Neural progenitor cell (in vitro differentiated cells): ENCODE measurements around the gene RETSAT.

Experiments
- EZH2 ChIP-seq: fragments of 200-600 bp; sonication (generic); IDR thresholded peaks from 2 replicates; pipeline ENCODE4 v1.6.1; 2017; ENCODE audit warnings: antibody characterized with exemption, mild to moderate bottlenecking, moderate library complexity
- EZH2phosphoT487 ChIP-seq: fragments of 200-600 bp; sonication (generic); IDR thresholded peaks from 2 replicates; pipeline ENCODE4 v1.6.1; 2017; ENCODE audit warnings: antibody characterized with exemption
- TF ChIP-seq, protein P1 (sequence below): fragments of 200-600 bp; sonication (generic); IDR thresholded peaks from 2 replicates; pipeline ENCODE4 v1.5.1; 2017; ENCODE audit warnings: antibody characterized with exemption, mild to moderate bottlenecking

DNA sequence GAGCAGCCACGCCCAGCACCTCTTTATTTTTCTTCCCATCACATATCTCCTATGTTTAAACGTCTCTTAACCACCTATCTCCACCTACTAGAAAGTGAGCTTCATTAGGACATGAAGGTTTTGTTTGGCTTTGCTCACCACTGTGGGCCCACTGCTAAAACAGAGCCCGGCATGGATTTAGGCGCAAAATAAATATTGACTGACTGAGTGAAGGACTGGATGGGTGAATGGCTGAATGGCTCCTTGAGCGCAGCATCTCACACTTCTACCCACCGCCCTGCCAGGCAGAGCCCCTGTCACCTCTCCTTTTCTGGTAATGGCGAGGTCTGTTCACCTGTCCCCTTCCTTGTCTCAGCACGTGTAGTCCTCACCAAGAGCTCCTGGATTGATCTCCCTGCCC lies 45.7 kb upstream of the RETSAT start:
- TF ChIP-seq, protein P1, sequence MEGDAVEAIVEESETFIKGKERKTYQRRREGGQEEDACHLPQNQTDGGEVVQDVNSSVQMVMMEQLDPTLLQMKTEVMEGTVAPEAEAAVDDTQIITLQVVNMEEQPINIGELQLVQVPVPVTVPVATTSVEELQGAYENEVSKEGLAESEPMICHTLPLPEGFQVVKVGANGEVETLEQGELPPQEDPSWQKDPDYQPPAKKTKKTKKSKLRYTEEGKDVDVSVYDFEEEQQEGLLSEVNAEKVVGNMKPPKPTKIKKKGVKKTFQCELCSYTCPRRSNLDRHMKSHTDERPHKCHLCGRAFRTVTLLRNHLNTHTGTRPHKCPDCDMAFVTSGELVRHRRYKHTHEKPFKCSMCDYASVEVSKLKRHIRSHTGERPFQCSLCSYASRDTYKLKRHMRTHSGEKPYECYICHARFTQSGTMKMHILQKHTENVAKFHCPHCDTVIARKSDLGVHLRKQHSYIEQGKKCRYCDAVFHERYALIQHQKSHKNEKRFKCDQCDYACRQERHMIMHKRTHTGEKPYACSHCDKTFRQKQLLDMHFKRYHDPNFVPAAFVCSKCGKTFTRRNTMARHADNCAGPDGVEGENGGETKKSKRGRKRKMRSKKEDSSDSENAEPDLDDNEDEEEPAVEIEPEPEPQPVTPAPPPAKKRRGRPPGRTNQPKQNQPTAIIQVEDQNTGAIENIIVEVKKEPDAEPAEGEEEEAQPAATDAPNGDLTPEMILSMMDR: no peak
- TF ChIP-seq EZH2 (no peak), EZH2phosphoT487 (no peak)
